Measurements from ENCODE around the gene NOL4L. TPM values are rescaled to one million over a fixed set of nuclear protein-coding genes. Genes with fewer than 3 reads are reported as not detected.

NOL4L gene
- total RNA-seq, 1 experiment from 2014 or later, result 31.7 TPM

DNA sequence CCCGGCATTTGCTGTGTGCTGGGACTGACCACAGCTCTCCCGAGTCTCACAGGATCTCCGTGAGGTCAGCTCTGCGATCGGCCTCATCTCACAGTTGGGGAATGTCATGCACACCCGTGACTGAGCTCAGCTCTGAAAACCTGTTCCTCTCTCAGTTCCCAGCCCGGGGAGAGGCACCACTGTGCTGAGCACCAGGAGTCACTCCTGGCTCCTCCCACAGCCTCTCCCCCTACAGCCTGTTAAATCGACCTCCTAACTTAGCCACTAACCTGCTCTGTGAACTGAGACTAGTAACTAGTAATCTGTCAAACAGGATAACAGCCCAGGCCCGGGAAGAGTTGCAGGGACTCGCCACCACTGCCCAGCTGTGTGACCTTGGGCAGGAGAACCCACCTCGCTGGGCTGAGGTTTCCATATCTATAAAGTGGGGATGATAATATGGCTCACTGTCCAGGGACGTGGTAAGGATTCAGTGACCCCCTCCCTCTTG is 20.1 kb upstream of the NOL4L start:
- Histone ChIP-seq H2BK20ac (ENCODE audit: low read depth, low read length, poor library complexity, severe bottlenecking) (no peak overlapping the region), H3K4me1 (ENCODE audit: insufficient read depth, low read length) (no peaks in the 10 kb centered on the region), H2BK12ac (ENCODE audit: insufficient read length, low read depth, low read length) (no peak overlapping the region), H3K4ac (ENCODE audit: low read depth, low read length) (no peak overlapping the region), H3K9me3 (ENCODE audit: control insufficient read depth, low read depth, low read length) (no peaks in the 10 kb centered on the region), H2AK5ac (ENCODE audit: insufficient read length, low read length) (no peak overlapping the region), H3T11ph (ENCODE audit: low read length) (no peak overlapping the region), H3K9ac (ENCODE audit: extremely low read depth, insufficient read length, low read length) (no peak overlapping the region), H3K27me3 (ENCODE audit: insufficient read depth, low read length) (no peaks in the 10 kb centered on the region), H3K18ac (ENCODE audit: insufficient read length, low read depth, low read length) (no peak overlapping the region), H3K79me1 (ENCODE audit: insufficient read depth, low read depth, low read length, poor library complexity, severe bottlenecking) (no peaks in the 10 kb centered on the region), H4K91ac (ENCODE audit: insufficient read length, low read depth, low read length) (no peak overlapping the region), H3K79me2 (ENCODE audit: insufficient read depth, low read length) (no peaks in the 10 kb centered on the region), H3K23ac (ENCODE audit: insufficient read length, low read depth, low read length) (no peak overlapping the region), H3K23me2 (ENCODE audit: insufficient read length, low read depth, low read length, poor library complexity, severe bottlenecking) (no peaks in the 10 kb centered on the region), H2BK120ac (ENCODE audit: low read depth, low read length, poor library complexity, severe bottlenecking) (no peak overlapping the region), H3K4me2 (ENCODE audit: insufficient read depth, insufficient read length, low read length) (no peak overlapping the region), H3K27ac (ENCODE audit: insufficient read length, low read depth, low read length) (no peak overlapping the region), H3K56ac (ENCODE audit: insufficient read length, low read depth, low read length) (no peak overlapping the region), H4K8ac (replicated peaks; ENCODE audit: insufficient read length, low read depth, low read length) (no peak overlapping the region), H3K14ac (ENCODE audit: insufficient read depth, low read length) (no peak overlapping the region), H4K20me1 (ENCODE audit: control insufficient read depth, insufficient read depth, insufficient read length) (no peaks in the 10 kb centered on the region), H2BK5ac (ENCODE audit: insufficient read length, low read length) (no peak overlapping the region), H2AFZ (ENCODE audit: low read length) (no peak overlapping the region), H2BK15ac (ENCODE audit: low read depth, low read length) (no peak overlapping the region), H4K5ac (ENCODE audit: insufficient read length, low read depth, low read length) (no peak overlapping the region)
- no peak for DNase-seq
- no CpG with 5 or more reads among the region's 12 CpGs for WGBS (ENCODE audit: extremely low coverage, insufficient read length, low lambda C conversion rate)
- Mint-ChIP-seq H3K27ac (no peak overlapping the region), H3K27me3 (ENCODE audit: low read depth) (peaks cover 13% of the 10 kb centered on the region), H3K9me3 (no peaks in the 10 kb centered on the region), H3K4me3 (no peak overlapping the region), H3K36me3 (ENCODE audit: insufficient read depth in 1 of 3, low read depth in 3 of 3) (no peaks in the 10 kb centered on the region), H3K4me1 (no peaks in the 10 kb centered on the region)
- TF ChIP-seq, protein P1, sequence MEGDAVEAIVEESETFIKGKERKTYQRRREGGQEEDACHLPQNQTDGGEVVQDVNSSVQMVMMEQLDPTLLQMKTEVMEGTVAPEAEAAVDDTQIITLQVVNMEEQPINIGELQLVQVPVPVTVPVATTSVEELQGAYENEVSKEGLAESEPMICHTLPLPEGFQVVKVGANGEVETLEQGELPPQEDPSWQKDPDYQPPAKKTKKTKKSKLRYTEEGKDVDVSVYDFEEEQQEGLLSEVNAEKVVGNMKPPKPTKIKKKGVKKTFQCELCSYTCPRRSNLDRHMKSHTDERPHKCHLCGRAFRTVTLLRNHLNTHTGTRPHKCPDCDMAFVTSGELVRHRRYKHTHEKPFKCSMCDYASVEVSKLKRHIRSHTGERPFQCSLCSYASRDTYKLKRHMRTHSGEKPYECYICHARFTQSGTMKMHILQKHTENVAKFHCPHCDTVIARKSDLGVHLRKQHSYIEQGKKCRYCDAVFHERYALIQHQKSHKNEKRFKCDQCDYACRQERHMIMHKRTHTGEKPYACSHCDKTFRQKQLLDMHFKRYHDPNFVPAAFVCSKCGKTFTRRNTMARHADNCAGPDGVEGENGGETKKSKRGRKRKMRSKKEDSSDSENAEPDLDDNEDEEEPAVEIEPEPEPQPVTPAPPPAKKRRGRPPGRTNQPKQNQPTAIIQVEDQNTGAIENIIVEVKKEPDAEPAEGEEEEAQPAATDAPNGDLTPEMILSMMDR (conservative IDR thresholded peaks at IDR 0.05), result no peak
